Spleen (tissue), 11 donors: ENCODE results near the gene LTBP1. TPM values are rescaled to one million over a fixed set of nuclear protein-coding genes. Genes with fewer than 3 reads are reported as not detected.

ENCODE experiments used
- DNase-seq: peaks from one replicate; pipeline ENCODE4 v3.0.0-alpha.2; 2020
- H3K27ac ChIP-seq, 8 donors: fragments of 200-600 bp; sonication (generic) in 7 of 8; 1 replicate in 4 of 8; 2 replicates in 4 of 8; pipeline versions ENCODE4 v1.5.0 to v1.8.0; 2016 to 2021; ENCODE audit warnings: inconsistent platforms in 4 of 8, mild to moderate bottlenecking in 4 of 8, moderate library complexity in 1 of 8
- H3K27me3 ChIP-seq, 7 donors: fragments of 200-600 bp; sonication (generic) in 6 of 7; replicated peaks in 1 of 7; 1 replicate in 4 of 7; 2 replicates in 3 of 7; pipeline versions ENCODE4 v1.5.0 to v1.8.0; 2016 to 2021; ENCODE audit warnings: inconsistent platforms in 3 of 7, mild to moderate bottlenecking in 1 of 7
- H3K36me3 ChIP-seq, 6 donors: fragments of 200-600 bp; sonication (generic) in 5 of 6; 1 replicate in 4 of 6; 2 replicates in 2 of 6; pipeline versions ENCODE4 v1.5.0 to v1.8.0; 2016 to 2021; ENCODE audit warnings: inconsistent platforms in 2 of 6
- H3K4me1 ChIP-seq, 6 donors: fragments of 200-600 bp; sonication (generic) in 5 of 6; 1 replicate in 3 of 6; 2 replicates in 3 of 6; pipeline versions ENCODE4 v1.5.0 to v1.8.0; 2016 to 2021; ENCODE audit warnings: inconsistent platforms in 3 of 6
- H3K4me3 ChIP-seq, 8 donors: fragments of 200-600 bp; sonication (generic) in 7 of 8; 1 replicate in 4 of 8; 2 replicates in 4 of 8; pipeline versions ENCODE4 v1.5.0 to v1.8.0; 2016 to 2021; ENCODE audit warnings: inconsistent platforms in 4 of 8, mild to moderate bottlenecking in 4 of 8, moderate library complexity in 2 of 8
- H3K9me3 ChIP-seq, 8 donors: fragments of 200-600 bp; sonication (generic) in 7 of 8; 1 replicate in 4 of 8; 2 replicates in 4 of 8; pipeline versions ENCODE4 v1.5.0 to v1.8.0; 2016 to 2021; ENCODE audit warnings: inconsistent platforms in 4 of 8
- CTCF ChIP-seq, 11 experiments: fragments of 200-600 bp in 7 of 11; fragments of 450-650 bp in 4 of 11; sonication (generic) in 4 of 11; IDR thresholded peaks in 8 of 11; conservative IDR thresholded peaks in 3 of 11; 1 replicate in 7 of 11; 2 replicates in 4 of 11; pipeline versions ENCODE4 v1.4.0 to v1.8.0; 2016 to 2021; ENCODE audit warnings: antibody characterized with exemption in 11 of 11, inconsistent platforms in 4 of 11, mild to moderate bottlenecking in 1 of 11
- POLR2A ChIP-seq, 3 donors: fragments of 450-650 bp; IDR thresholded peaks; one replicate each; pipeline ENCODE4 v1.5.1; 2017; ENCODE audit warnings: antibody characterized with exemption in 3 of 3, mild to moderate bottlenecking in 1 of 3
- POLR2AphosphoS5 ChIP-seq, 3 donors: sonication (generic); formaldehyde crosslinking; IDR thresholded peaks; one replicate each; pipeline ENCODE4 v1.5.1; 2017; ENCODE audit warnings: antibody characterized with exemption in 3 of 3
- WGBS, 5 donors: extraction: QIAGEN DNeasy Blood & Tissue Kit in 3 of 5; methylation state at CpG; one replicate each; pipeline versions ENCODE4 v1.1.5 to v1.1.7; 2013 to 2018; 5-methylcytosine and 5-hydroxymethylcytosine counted together
- intact Hi-C: fragments of 100-400 bp; cut with DNase I; formaldehyde crosslinking; loops from one replicate; pipeline ENCODE4 v1.15.0; 2023; ENCODE audit warnings: low total_unique reads
- polyA plus RNA-seq, 3 donors: library from polyadenylated mRNA; stranded (reverse); fragments of 200-250 nt; gene quantifications; one replicate each; pipeline ENCODE4 v1.2.1, GENCODE V29; 2013
- total RNA-seq, 7 donors: library from RNA; depleted of rRNA in 3 of 7; stranded (reverse); fragments of >200 nt in 3 of 7; fragmentation: NEBNext Ultra II Directional in 4 of 7; extraction: Animal tissue kit (Norgen Biotek cat#: 25700) in 4 of 7; gene quantifications; one replicate each; pipeline versions ENCODE4 v1.1.0 to v1.2.1, GENCODE V29; 2016 to 2021
- donor health status: healthy with polysubstance abuse.
- donor health status: DM: no; HTN: no; CAD: no; lungs with moderate emphysema.
- donor health status: DM: no; HTN: no; CAD: no.
- donor health status: Bipolar disorder and iron deficiency.
- donor health status: healthy.
- donor health status: DM: no; HTN: no; CAD: no.
- donor health status: DM: yes; HTN: yes; CAD: no.

The LTBP1 gene
- total and polyA plus RNA-seq, 10 donors = 6.8 to 28.0 (median 13.3) TPM

GRCh38 chr2:33320573-33320972, 373.8 kb downstream of the LTBP1 start:
- Histone ChIP-seq H3K9me3 (no peaks in the 10 kb centered on the region), H3K27me3 (no peaks in the 10 kb centered on the region), H3K27ac (peak overlapping the region in 5 of 8 donors; percentile 35 to 55 (median 50)), H3K4me3 (no peak overlapping the region), H3K36me3 (no peaks in the 10 kb centered on the region), H3K4me1 (peaks cover 10 to 29% (median 20%) of the 10 kb centered on the region in 6 donors)
- intact Hi-C loops = no loop called here
- TF ChIP-seq CTCF (IDR thresholded peaks at IDR 0.05 in 8 of 11, conservative IDR thresholded peaks at IDR 0.05 in 3 of 11) = no peak
- TF ChIP-seq POLR2AphosphoS5 (IDR thresholded peaks at IDR 0.05) = no peak
- no peak for TF ChIP-seq POLR2A (IDR thresholded peaks at IDR 0.05)
- 82 to 89% (median 89%) methylated on average over 3 of the region's 3 CpGs for WGBS, 5 donors
- DNase-seq = no peak

DNA sequence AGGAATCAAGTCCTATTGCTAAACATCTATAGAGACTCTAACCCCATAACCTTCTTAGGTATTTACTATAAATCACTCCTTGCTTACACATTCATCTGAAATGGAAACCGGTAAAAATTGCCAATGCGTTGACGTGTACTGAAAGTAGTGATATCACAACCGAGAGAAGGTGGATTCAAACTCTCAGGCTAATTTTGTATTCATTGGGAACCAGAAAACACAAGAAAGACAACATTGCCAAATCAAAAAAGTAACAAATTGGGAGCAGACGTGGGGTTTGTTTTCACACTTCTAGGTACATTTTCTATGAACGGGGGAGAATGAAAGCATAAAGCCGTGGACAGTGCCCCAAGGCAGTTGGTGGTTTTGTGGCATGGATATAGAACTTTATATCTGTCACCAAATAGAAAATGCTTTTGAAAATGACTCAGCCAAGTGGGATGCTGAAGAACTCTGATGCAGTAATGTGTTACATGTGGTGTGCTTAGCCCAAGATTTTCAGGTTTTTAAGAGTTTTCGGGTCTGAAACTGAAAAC, 374.6 kb downstream of the LTBP1 start:
- H3K4me1 ChIP-seq = peaks cover 10 to 29% (median 20%) of the 10 kb centered on the region in 6 donors
- no peak for DNase-seq
- H3K27me3 ChIP-seq = no peaks in the 10 kb centered on the region
- H3K4me3 ChIP-seq = no peak overlapping the region
- no peaks in the 10 kb centered on the region for H3K9me3 ChIP-seq
- H3K36me3 ChIP-seq = no peaks in the 10 kb centered on the region
- intact Hi-C loops = no loop called here
- TF ChIP-seq POLR2AphosphoS5 (IDR thresholded peaks at IDR 0.05) (no peak), POLR2A (IDR thresholded peaks at IDR 0.05) (no peak), CTCF (IDR thresholded peaks at IDR 0.05 in 8 of 11, conservative IDR thresholded peaks at IDR 0.05 in 3 of 11) (no peak)
- 61 to 66% (median 63%) methylated on average over 8 of the region's 8 CpGs for WGBS, 5 donors
- peak overlapping the region in 2 of 8 donors; percentile 0 to 55 for H3K27ac ChIP-seq

- Histone ChIP-seq H3K27ac (peak overlapping the region in 2 of 8 donors; percentile 0 to 11), H3K27me3 (no peaks in the 10 kb centered on the region), H3K4me3 (no peak overlapping the region), H3K4me1 (peaks cover 10 to 29% (median 20%) of the 10 kb centered on the region in 6 donors), H3K9me3 (no peaks in the 10 kb centered on the region), H3K36me3 (no peaks in the 10 kb centered on the region)
- WGBS, 5 donors = 19 to 52% (median 43%) methylated on average over 3 of the region's 3 CpGs
- intact Hi-C loops = no loop called here
- DNase-seq = no peak
- no peak for TF ChIP-seq CTCF (IDR thresholded peaks at IDR 0.05 in 8 of 11, conservative IDR thresholded peaks at IDR 0.05 in 3 of 11)
- TF ChIP-seq POLR2AphosphoS5 (IDR thresholded peaks at IDR 0.05) = no peak
- TF ChIP-seq POLR2A (IDR thresholded peaks at IDR 0.05) = no peak
Observed at GRCh38 chr2:33321876-33322483, 375.2 kb downstream of the LTBP1 start.

- no peaks in the 10 kb centered on the region for H3K27me3 ChIP-seq
- H3K4me1 ChIP-seq = peaks cover 10 to 29% (median 20%) of the 10 kb centered on the region in 6 donors
- WGBS, 5 donors = 39 to 57% (median 46%) methylated on average over 6 of the region's 6 CpGs
- peak overlapping the region in 2 of 8 donors; percentile 0 to 11 for H3K27ac ChIP-seq
- intact Hi-C loops = no loop called here
- no peak for TF ChIP-seq POLR2AphosphoS5 (IDR thresholded peaks at IDR 0.05)
- no peak for TF ChIP-seq CTCF (IDR thresholded peaks at IDR 0.05 in 8 of 11, conservative IDR thresholded peaks at IDR 0.05 in 3 of 11)
- no peak for TF ChIP-seq POLR2A (IDR thresholded peaks at IDR 0.05)
- no peak for DNase-seq
- H3K9me3 ChIP-seq = no peaks in the 10 kb centered on the region
- no peaks in the 10 kb centered on the region for H3K36me3 ChIP-seq
- no peak overlapping the region for H3K4me3 ChIP-seq
Observed at GRCh38 chr2:33322612-33323011, 375.9 kb downstream of the LTBP1 start.
